KBM-7 (cell line): Measurements from ENCODE around the gene NR2F1.

Experiments used
- DNase-seq: peaks from one replicate; pipeline ENCODE4 v3.0.0-alpha.2; 2015
- in situ Hi-C: fragments of 300-500 bp; cut with MboI; formaldehyde crosslinking; loops from 2 replicates; pipeline ENCODE4 v1.14.3; 2020; ENCODE audit warnings: low sequenced_read_pairs, low pct_unique_long_range_greater_than_20kb, mixed read lengths

NR2F1 gene

DNA sequence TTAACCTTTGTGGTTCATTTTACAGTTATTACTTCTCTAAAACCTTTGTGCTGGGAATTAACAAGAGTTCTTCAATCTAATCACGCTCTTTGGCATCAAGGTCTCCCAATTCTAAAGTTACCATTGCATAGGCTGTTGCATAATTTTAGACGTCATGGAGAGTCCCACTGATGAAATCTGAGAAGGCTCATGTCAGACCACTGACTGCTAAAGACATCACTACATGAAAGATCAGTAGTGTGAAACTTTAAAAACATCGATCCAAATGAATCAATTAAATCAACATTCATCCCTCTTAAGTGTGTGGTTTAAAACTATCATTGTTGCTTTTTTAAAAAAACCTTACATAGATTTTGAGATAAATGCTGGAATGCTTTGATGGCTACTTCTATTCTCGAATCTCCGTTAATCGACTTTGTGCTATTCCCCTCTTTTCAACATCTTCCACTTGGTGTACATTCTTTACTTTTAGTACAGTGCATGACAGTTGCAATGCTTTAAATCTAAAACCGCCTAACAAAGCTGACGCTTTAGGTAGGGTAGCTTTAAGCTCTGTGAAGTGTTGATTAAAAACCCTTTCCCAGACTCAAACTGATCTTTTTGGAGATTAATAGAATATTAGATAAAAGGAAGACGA lies 33.6 kb downstream of the NR2F1 start:
- in situ Hi-C loops: no loop called here
- DNase-seq: no peak

GRCh38 chr5:93620487-93621326 lies 37.7 kb downstream of the NR2F1 start:
- in situ Hi-C loops: no loop called here
- DNase-seq: peak; percentile 79

DNA sequence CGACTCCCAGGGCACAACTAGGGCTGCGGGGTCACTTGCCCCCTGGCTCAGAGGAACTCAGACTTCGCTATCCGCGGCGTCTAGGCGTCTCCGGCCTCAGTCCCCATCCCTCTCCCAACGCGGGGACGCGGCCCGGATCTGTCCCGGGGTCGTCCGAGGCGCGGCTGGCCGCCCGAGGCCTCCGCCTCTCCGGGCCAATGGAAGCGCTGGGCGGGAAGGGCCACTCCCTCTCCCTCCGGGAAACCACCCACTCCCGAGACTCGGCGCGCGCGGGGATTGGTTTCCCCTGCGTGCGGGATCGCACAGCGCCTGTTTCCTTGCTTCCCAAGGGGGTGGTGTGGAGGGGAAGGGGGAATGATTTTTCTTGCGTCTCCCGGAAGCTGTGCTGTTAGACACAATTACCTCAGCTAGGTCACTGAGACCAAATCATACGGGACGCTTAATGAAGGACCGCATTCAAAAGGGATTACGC lies 38.3 kb downstream of the NR2F1 start:
- peak; percentile 50 for DNase-seq
- in situ Hi-C loops: no loop called here

DNA sequence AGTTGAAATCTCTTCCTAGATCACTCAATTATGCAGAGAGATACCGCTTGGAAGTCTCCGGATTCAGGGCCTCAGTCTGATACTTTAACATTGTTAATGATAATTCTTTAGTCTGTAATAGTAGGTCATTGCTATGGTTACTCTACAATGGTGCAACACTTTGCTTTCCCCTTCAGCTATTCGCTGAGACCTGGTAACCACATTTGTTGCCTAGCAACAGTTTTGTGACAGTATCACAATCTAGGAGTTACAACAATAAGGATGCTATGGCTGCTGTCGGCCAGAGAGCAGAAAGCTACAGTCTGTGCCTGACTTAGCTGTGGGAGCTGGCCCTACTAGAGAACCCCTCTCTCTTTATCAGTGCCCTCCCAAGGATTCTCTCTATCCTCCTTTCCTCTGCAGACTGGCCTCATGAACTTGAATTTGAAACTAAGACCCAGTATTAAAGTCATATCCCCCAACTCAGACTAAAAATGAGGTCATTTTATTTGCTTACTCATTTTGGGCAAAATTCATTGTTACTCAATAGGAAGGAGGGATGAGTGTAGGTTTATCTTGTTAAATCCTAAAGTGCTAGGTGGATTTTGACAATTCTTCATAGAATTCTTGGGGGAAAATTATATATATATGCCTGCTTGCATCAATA lies 39.3 kb downstream of the NR2F1 start:
- peak; percentile 25 for DNase-seq
- in situ Hi-C loops: no loop called here

DNA sequence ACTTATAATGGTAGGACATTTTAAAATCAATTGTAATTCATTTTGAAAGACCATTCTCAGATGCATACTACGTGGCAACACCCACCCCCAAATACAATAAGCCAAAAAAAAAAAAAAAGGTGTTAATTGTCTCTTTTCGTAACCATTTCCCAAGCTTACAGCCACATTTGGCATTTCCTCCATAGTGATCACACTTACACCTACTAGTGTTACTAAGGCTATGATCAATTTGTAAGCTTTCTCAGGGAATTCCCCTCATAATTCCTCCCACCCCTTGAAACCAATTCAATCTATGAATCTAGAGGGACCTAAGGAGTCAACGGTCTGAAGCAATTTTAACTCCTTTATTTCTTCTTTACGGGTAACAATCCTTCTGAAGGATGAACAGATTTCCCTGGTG lies 40.1 kb downstream of the NR2F1 start:
- in situ Hi-C loops: no loop called here
- DNase-seq: no peak

DNA sequence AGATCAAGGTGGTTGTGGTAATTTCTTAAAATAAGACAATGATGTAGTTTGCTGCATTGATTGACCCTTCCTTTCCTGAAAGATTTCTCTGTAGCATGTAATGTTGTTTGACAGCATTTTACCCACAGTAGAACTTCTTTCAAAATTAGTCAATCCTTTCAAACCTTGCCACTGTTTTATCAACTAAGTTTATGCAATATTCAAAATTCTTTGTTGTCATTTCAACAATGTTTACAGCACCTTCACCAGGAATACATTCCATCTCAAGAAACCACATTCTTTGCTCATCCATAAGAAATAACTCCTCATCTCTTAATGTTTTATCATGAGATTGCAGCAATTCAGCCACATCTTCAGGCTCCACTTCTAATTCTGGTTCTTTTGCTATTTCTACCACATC lies 43.8 kb downstream of the NR2F1 start:
- no peak for DNase-seq
- in situ Hi-C loops: no loop called here

DNA sequence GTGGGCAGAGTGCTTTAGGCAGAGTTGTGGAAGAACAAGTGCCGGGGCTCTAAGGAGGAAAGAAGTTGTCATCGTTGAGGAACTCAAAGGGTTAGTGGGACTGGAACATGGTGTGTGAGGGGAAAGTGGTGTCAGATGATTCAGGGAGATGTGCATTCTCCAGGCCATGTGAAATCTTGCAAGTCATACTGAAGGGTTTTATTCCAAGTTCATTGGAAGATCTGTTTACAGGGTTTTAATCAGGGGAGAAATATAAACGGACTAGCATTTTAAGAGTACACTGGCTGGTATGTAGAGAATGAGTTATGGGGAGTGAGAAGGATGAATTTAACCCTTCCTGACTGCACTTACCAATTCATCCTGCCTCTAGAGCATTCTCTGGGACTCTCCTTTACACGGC lies 49.3 kb downstream of the NR2F1 start:
- in situ Hi-C loops: no loop called here
- no peak for DNase-seq

- in situ Hi-C loops: no loop called here
- DNase-seq: peak; percentile 37
These were observed 53.0 kb downstream of the NR2F1 start for GRCh38 chr5:93635991-93636390.

GRCh38 chr5:93636837-93637236 lies 53.8 kb downstream of the NR2F1 start:
- in situ Hi-C loops: no loop called here

DNA sequence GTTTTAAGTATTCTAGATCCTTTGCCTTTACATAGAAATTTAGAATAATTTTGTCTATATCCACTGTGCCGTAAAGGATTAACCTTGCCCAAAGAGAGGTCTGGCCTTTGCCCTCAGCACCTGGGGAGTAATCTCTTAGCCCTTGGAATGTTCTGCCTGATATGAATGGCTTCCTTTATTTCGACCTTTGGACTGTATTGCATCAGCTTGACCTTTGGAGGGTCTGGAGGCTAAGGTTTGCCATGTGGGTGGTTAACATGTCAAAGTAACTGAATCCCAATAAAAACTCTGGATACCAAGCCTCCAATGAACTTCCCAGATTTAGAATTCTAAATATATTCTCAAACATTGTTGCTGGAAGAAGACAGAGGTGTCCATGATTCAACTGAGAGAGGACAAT lies 54.7 kb downstream of the NR2F1 start:
- in situ Hi-C loops: no loop called here
- DNase-seq: no peak

More at GRCh38 chr5:93636837-93637236, 53.8 kb downstream of the NR2F1 start:
- DNase-seq: no peak

DNA sequence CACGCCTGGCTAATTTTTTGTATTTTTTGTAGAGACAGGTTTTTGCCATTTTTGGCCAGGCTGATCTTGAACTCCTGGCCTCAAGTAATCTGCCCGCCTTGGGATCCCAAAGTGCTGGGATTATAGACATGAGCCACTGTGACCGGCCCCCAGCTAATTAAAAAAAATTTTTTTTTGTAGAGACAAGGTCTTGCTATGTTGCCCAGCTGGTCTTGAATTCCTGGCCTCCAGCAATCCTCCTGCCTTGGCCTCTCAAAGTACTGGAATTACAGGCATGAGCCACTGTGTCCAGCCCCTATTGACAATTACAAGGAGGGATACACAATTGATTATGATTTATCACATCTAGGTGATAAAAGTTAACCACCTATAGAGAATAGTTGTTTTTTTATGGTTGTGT lies 59.5 kb downstream of the NR2F1 start:
- in situ Hi-C loops: no loop called here
- no peak for DNase-seq
